Muscle of leg (tissue), 11 donors: ENCODE measurements around the gene AUTS2. TPM values are rescaled to one million over a fixed set of nuclear protein-coding genes. Genes with fewer than 3 reads are reported as not detected.

ENCODE experiments used
- DNase-seq: peaks from one replicate; pipeline ENCODE4 v3.0.0; 2013
- H3K27ac ChIP-seq: one replicate; pipeline ENCODE4 v1.5.1; 2013; ENCODE audit warnings: mild to moderate bottlenecking, low read length, control low read depth
- H3K27me3 ChIP-seq: one replicate; pipeline ENCODE4 v1.6.1; 2013; ENCODE audit warnings: low read length; ENCODE audit not compliant: control insufficient read depth, insufficient read depth
- H3K36me3 ChIP-seq: one replicate; pipeline ENCODE4 v1.6.1; 2013; ENCODE audit warnings: low read length; ENCODE audit not compliant: control insufficient read depth, insufficient read depth
- H3K4me1 ChIP-seq: one replicate; pipeline ENCODE4 v1.6.1; 2013; ENCODE audit warnings: low read length; ENCODE audit not compliant: control insufficient read depth, insufficient read depth
- H3K4me3 ChIP-seq: one replicate; pipeline ENCODE4 v1.5.1; 2013; ENCODE audit warnings: low read length, control low read depth
- H3K9me3 ChIP-seq: replicated peaks from 2 replicates; pipeline ENCODE4 v1.6.1; 2013; ENCODE audit warnings: low read depth, low read length; ENCODE audit not compliant: control insufficient read depth
- WGBS: methylation state at CpG from one replicate; pipeline ENCODE4 v1.1.5; 2013; ENCODE audit warnings: missing lambda C conversion rate; ENCODE audit not compliant: insufficient coverage; 5-methylcytosine and 5-hydroxymethylcytosine counted together
- polyA plus RNA-seq, 8 donors: library from polyadenylated mRNA; unstranded; fragments of 120-200 nt; gene quantifications; one replicate each; pipeline versions ENCODE4 v1.2.1 to v1.2.3, GENCODE V29; 2013; ENCODE audit warnings: inconsistent platforms in 1 of 8, low replicate concordance in 1 of 8; ENCODE audit not compliant: insufficient read length in 8 of 8, insufficient read depth in 1 of 8
- total RNA-seq: library from RNA; stranded (reverse); fragments of 120-200 nt; gene quantifications from one replicate; pipeline ENCODE4 v1.2.4, GENCODE V29; 2013

AUTS2 gene
- total and polyA plus RNA-seq, 9 donors: 28.6 to 92.3 (median 58.8) TPM

DNA sequence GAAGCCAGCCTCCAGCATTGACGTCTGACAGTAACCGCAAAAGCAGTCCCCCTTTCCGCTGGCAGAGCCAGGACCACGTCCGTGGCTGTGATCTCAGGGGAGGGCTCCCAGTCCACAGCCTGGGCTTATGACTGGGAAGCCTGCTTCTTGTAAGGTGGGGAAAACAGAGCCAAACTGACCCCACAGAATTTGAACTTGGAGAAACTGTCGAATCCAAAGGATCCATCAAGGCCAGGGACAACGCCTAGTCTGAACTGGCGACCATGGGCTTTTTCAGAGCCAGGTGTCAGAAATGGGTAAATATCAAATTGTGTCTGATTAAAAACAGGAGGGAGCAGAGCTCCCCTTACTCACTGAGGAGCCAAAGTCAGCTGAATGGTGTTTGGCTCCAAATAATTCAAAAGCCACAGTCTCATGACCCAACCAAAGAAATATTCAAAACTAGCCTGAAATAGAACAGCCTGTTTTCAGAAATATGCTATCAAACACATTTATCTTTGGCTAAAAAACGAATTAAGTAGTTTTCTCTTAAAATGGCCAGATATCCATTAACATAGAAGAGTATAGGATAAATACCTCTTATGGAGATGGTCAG is 782.2 kb downstream of the AUTS2 start:
- DNase-seq: peak; percentile 73
- WGBS: 71% methylated on average over 8 of the region's 9 CpGs
- Histone ChIP-seq H3K27me3 (no peaks in the 10 kb centered on the region), H3K9me3 (no peaks in the 10 kb centered on the region), H3K4me1 (peaks cover 3% of the 10 kb centered on the region), H3K36me3 (no peaks in the 10 kb centered on the region), H3K4me3 (no peak overlapping the region), H3K27ac (no peak overlapping the region)

GRCh38 chr7:70383066-70383782 is 784.9 kb downstream of the AUTS2 start:
- Histone ChIP-seq H3K27me3 (no peaks in the 10 kb centered on the region), H3K27ac (no peak overlapping the region), H3K36me3 (no peaks in the 10 kb centered on the region), H3K9me3 (no peaks in the 10 kb centered on the region), H3K4me1 (peaks cover 3% of the 10 kb centered on the region), H3K4me3 (no peak overlapping the region)
- DNase-seq: no peak
- WGBS: 100% methylated on average over 1 of the region's 3 CpGs

DNA sequence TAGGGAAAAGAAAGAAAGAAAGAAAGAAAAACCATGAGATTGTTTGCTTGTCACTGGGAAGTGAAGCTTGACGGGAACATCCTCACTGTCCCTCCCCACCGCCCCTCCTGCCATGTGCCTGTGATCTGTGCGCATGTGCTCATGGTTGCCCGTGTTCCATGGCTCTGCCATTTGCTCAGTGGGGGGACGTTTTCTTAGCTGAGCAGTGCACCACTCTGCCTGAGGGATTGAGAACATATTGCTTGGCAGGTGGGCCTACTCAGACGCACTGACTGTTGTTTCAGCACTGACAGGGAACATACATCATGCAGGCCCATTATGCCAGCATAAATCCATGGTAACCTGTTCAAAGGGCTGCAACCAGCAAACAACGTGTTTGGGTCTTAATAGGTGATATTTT is 785.7 kb downstream of the AUTS2 start:
- Histone ChIP-seq H3K9me3 (no peaks in the 10 kb centered on the region), H3K36me3 (no peaks in the 10 kb centered on the region), H3K27ac (no peak overlapping the region), H3K4me1 (peaks cover 3% of the 10 kb centered on the region), H3K4me3 (no peak overlapping the region), H3K27me3 (no peaks in the 10 kb centered on the region)
- 91% methylated on average over 5 of the region's 7 CpGs for WGBS
- no peak for DNase-seq

DNA sequence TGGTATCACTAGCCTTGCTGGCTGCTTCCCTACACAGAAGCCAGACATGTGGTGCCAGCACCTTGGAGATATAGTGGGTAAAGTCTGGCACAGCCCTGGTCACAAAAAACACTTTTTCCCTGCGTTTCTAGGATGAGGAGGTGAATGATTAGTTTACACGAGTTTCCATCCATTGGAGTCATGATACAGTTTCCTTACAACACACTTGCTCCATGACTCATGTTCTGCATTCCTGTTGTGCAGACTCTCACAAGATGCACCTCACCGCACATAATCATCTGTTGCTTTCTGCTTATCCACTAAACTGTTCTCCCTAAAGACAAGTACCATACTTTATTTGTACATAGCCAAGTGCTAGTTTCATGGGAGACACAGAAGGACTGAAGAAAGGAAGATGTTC is 786.6 kb downstream of the AUTS2 start:
- no peak for DNase-seq

DNA sequence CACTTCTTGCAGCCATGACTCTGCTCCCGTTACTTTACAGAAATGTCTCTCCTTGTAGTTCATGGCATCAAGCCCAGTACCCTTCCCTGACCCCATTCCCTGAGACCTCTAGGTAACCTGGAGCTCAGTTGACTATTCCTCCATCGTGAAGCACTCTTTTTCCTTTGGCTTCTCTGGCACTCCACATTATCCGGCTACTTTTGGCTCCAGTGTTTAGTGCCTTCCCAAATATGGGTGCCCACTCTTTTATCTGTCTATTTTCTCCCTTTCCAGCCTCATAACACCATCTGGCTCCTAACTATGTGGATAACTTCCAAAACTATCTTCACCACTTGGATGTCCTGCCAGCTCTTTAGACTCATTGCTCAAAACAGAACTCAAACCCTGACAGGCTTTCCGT is 788.9 kb downstream of the AUTS2 start:
- 71% methylated on average over 4 of the region's 4 CpGs for WGBS
- no peak overlapping the region for H3K27ac ChIP-seq

More for the DNA sequence above, 786.6 kb downstream of the AUTS2 start:
- Histone ChIP-seq H3K27me3 (no peaks in the 10 kb centered on the region), H3K4me3 (no peak overlapping the region), H3K4me1 (peaks cover 3% of the 10 kb centered on the region), H3K27ac (no peak overlapping the region), H3K9me3 (no peaks in the 10 kb centered on the region), H3K36me3 (no peaks in the 10 kb centered on the region)
- WGBS: no CpG with 5 or more reads among the region's 3 CpGs

GRCh38 chr7:70389531-70390151 is 791.4 kb downstream of the AUTS2 start:
- Histone ChIP-seq H3K27me3 (no peaks in the 10 kb centered on the region), H3K4me3 (no peak overlapping the region), H3K4me1 (peaks cover 4% of the 10 kb centered on the region), H3K36me3 (no peaks in the 10 kb centered on the region), H3K9me3 (no peaks in the 10 kb centered on the region), H3K27ac (no peak overlapping the region)
- peak; percentile 17 for DNase-seq
- whole genome bisulfite sequencing: no CpG with 5 or more reads among the region's 4 CpGs

More for the DNA sequence above, 788.9 kb downstream of the AUTS2 start:
- Histone ChIP-seq H3K9me3 (no peaks in the 10 kb centered on the region), H3K27me3 (no peaks in the 10 kb centered on the region), H3K4me1 (no peaks in the 10 kb centered on the region), H3K36me3 (no peaks in the 10 kb centered on the region), H3K4me3 (no peak overlapping the region)
- DNase-seq: no peak

GRCh38 chr7:70390251-70390650 is 792.0 kb downstream of the AUTS2 start:
- no peaks in the 10 kb centered on the region for H3K9me3 ChIP-seq
- H3K4me1 ChIP-seq: peaks cover 4% of the 10 kb centered on the region
- no CpG with 5 or more reads among the region's 1 CpG for WGBS
- DNase-seq: no peak
- no peaks in the 10 kb centered on the region for H3K36me3 ChIP-seq
- no peaks in the 10 kb centered on the region for H3K27me3 ChIP-seq
- H3K27ac ChIP-seq: no peak overlapping the region
- H3K4me3 ChIP-seq: no peak overlapping the region

- DNase-seq: peak; percentile 93
- H3K36me3 ChIP-seq: no peaks in the 10 kb centered on the region
- H3K27me3 ChIP-seq: no peaks in the 10 kb centered on the region
- H3K4me1 ChIP-seq: peaks cover 4% of the 10 kb centered on the region
- no peaks in the 10 kb centered on the region for H3K9me3 ChIP-seq
- peak overlapping the region; percentile 83 for H3K27ac ChIP-seq
- no peak overlapping the region for H3K4me3 ChIP-seq
- 58% methylated on average over 2 of the region's 5 CpGs for WGBS
These were observed 794.1 kb downstream of the AUTS2 start for GRCh38 chr7:70392256-70392876.

DNA sequence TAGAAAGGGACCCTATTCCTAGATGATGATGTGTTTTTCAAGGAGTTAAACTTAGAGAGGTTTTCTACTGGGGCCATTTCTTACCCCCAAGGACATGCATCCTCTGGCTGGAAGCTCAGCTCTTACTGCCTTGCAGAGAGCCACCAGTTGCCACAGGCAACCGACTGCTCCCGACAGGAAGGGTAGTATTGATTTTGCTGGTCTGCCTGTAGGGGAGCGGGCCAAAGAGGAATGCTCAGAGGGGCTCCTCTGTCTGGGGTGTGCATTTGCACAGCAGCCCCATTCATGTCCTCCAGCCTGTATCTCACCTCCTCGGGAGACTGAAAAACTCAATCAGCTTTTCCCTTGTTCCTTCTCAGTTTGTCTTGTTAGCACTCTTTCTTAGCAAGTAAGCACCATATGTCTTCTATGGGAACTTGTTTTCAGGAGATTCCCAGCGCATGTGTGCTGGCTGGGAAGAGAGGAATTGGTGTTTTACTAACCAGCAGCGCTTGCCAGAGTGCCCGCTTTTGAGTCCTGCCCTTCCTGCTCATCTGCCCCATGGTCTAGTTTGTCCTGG is 794.7 kb downstream of the AUTS2 start:
- Histone ChIP-seq H3K4me1 (peaks cover 4% of the 10 kb centered on the region), H3K27ac (peak overlapping the region; percentile 56), H3K27me3 (no peaks in the 10 kb centered on the region), H3K4me3 (no peak overlapping the region), H3K9me3 (no peaks in the 10 kb centered on the region), H3K36me3 (no peaks in the 10 kb centered on the region)
- no peak for DNase-seq
- 74% methylated on average over 3 of the region's 7 CpGs for WGBS

DNA sequence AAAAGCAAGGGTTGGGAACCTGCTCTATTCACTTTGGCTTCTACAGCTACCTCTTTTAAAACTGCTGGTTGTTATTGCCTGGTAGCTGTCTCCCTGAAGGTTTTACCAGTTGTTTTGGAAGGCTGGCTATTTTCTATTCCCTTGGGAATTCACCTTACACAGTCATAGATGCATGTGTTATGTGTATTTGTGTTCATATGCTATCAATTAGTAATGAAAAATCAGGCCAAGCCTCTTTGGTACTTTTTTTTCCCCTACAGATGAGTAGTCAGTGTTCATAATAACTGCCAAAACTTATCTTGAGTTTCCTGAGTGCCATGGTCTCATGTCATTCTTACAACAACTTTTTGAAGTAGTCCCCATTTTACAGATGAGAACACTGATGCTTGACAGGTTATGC is 795.7 kb downstream of the AUTS2 start:
- no peak for DNase-seq
- no peak overlapping the region for H3K4me3 ChIP-seq
- H3K9me3 ChIP-seq: no peaks in the 10 kb centered on the region
- no peaks in the 10 kb centered on the region for H3K27me3 ChIP-seq
- H3K36me3 ChIP-seq: no peaks in the 10 kb centered on the region
- no peak overlapping the region for H3K27ac ChIP-seq
- H3K4me1 ChIP-seq: peaks cover 4% of the 10 kb centered on the region
